ENCODE data around the gene FBXW7.

Gene FBXW7

DNA sequence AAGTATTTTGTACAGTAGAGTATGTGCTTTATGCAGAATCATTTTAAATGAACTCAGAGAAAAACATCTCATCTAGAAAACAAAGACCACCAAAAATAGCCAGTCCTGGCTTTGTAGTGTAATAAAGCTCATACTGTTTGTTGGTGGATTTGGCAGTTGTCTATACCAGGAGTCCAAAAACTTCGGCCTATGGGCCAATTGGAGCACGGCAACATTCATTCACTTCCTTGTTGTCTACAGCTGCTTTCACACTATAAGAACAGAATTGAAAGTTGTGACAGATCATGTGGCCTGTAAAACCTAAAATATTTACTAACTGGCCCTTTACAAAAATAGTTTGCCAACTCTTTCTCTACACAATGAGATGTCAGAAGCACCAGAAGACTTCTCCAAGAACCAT lies 5.3 kb downstream of the FBXW7 start:
- Histone ChIP-seq H3K79me2 (ENCODE audit: control insufficient read depth, insufficient read depth, low read length, unreplicated experiment) (peaks cover 74% of the 10 kb centered on the region), H3K4me3 (ENCODE audit: low read depth, low read length) (no peak overlapping the region), H3K27ac (ENCODE audit: low read depth, low read length) (no peak overlapping the region)

DNA sequence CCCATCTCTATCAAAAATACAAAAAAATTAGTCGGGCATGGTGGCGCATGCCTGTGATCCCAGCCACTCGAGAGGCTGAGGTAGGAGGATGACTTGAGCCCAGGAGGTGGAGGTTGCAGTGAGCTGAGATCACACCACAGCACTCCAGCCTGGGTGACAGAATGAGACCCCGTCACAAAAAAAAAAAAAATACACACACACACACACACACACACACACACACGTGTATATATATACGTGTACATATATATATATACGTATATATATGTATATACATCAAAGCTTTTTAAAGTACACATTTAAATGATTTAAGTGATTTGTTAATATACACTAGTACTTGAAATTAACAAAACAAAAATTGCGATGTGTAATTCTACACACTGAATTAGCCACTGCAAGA lies 6.0 kb downstream of the FBXW7 start:
- no peak overlapping the region for H3K27ac ChIP-seq (ENCODE audit: low read depth, low read length)
- no peak overlapping the region for H3K4me3 ChIP-seq (ENCODE audit: low read depth, low read length)
- H3K4me1 ChIP-seq (ENCODE audit: control insufficient read depth, insufficient read depth, low read length, unreplicated experiment): peaks cover 18% of the 10 kb centered on the region
- no peaks in the 10 kb centered on the region for H3K27me3 ChIP-seq (ENCODE audit: insufficient read depth, low read length)
- H3K36me3 ChIP-seq (ENCODE audit: insufficient read depth, low read length): no peaks in the 10 kb centered on the region
- H2AFZ ChIP-seq (ENCODE audit: low read length, unreplicated experiment): no peak overlapping the region
- H3K79me2 ChIP-seq (ENCODE audit: control insufficient read depth, insufficient read depth, low read length, unreplicated experiment): peaks cover 72% of the 10 kb centered on the region

More for the DNA sequence above, 5.3 kb downstream of the FBXW7 start:
- peaks cover 18% of the 10 kb centered on the region for H3K4me1 ChIP-seq (ENCODE audit: control insufficient read depth, insufficient read depth, low read length, unreplicated experiment)
- H3K36me3 ChIP-seq (ENCODE audit: insufficient read depth, low read length): no peaks in the 10 kb centered on the region
- no peaks in the 10 kb centered on the region for H3K27me3 ChIP-seq (ENCODE audit: insufficient read depth, low read length)
- no peak overlapping the region for H2AFZ ChIP-seq (ENCODE audit: low read length, unreplicated experiment)

DNA sequence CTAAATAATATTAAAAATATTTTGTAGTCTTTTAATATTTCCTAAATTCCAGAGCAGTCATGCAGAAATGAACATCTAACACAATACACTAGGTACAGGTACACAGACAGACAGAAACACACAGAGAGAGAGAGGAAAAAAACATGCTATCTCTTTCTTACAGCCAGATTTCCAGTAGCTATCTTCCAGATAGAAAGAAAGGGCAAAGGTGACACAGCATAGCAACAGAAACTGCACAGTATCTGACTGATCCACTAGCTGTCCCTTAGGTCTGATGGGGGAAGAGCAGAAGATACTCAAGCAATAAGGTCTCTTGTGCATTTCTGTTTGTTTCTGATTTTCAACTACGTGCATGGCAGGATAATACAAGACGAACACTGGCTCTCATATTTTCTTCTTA lies 7.8 kb downstream of the FBXW7 start:
- H3K27me3 ChIP-seq (ENCODE audit: insufficient read depth, low read length): no peaks in the 10 kb centered on the region
- H3K4me3 ChIP-seq (ENCODE audit: low read depth, low read length): no peak overlapping the region
- no peak overlapping the region for H2AFZ ChIP-seq (ENCODE audit: low read length, unreplicated experiment)
- H3K4me1 ChIP-seq (ENCODE audit: control insufficient read depth, insufficient read depth, low read length, unreplicated experiment): peaks cover 18% of the 10 kb centered on the region
- H3K79me2 ChIP-seq (ENCODE audit: control insufficient read depth, insufficient read depth, low read length, unreplicated experiment): peaks cover 64% of the 10 kb centered on the region
- H3K36me3 ChIP-seq (ENCODE audit: insufficient read depth, low read length): no peaks in the 10 kb centered on the region
- H3K27ac ChIP-seq (ENCODE audit: low read depth, low read length): no peak overlapping the region

DNA sequence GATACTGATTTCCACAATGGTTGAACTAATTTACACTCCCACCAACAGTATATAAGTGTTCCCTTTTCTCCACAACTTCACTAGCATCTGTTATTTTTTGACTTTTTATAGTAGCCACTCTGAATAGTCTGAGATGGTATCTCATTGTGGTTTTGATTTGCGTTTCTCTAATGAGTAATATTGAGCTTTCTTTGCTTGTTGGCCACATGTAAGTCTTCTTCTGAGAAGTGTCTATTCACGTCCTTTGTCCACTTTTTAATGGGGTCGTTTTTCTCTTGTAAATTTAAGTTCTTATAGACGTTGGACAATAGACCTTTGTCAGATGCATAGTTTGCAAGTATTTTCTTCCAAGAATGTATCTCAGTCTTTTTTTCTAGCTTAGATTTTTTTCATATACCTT lies 10.0 kb downstream of the FBXW7 start:
- Histone ChIP-seq H3K27ac (ENCODE audit: low read depth, low read length) (no peak overlapping the region), H3K79me2 (ENCODE audit: control insufficient read depth, insufficient read depth, low read length, unreplicated experiment) (peaks cover 63% of the 10 kb centered on the region), H2AFZ (ENCODE audit: low read length, unreplicated experiment) (no peak overlapping the region), H3K4me1 (ENCODE audit: control insufficient read depth, insufficient read depth, low read length, unreplicated experiment) (peaks cover 9% of the 10 kb centered on the region), H3K27me3 (ENCODE audit: insufficient read depth, low read length) (no peaks in the 10 kb centered on the region), H3K4me3 (ENCODE audit: low read depth, low read length) (no peak overlapping the region), H3K36me3 (ENCODE audit: insufficient read depth, low read length) (no peaks in the 10 kb centered on the region)

DNA sequence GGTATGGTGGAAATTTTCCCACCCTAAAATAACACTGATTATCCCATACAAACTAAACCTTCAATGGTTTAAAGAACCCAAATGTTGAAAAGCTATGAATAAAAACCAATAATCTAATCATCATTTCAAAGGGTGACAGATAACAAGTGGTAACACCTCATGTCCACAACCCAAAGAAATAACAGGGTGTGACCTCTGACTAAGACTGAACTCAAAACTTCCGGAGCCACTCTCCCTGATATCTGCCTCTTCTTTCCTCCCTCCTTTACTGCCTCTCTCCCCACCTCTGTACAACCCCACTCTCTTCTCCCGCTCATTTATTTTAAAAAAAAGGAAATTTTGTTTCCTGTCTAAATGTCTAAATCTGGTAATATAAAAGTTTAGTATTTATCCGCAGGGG lies 11.5 kb downstream of the FBXW7 start:
- H3K4me1 ChIP-seq (ENCODE audit: control insufficient read depth, insufficient read depth, low read length, unreplicated experiment): peaks cover 9% of the 10 kb centered on the region
- no peak overlapping the region for H3K4me3 ChIP-seq (ENCODE audit: low read depth, low read length)
- no peak overlapping the region for H3K27ac ChIP-seq (ENCODE audit: low read depth, low read length)
- no peak overlapping the region for H2AFZ ChIP-seq (ENCODE audit: low read length, unreplicated experiment)
- no peaks in the 10 kb centered on the region; the same call in 1 of the 2 replicates for H3K36me3 ChIP-seq (ENCODE audit: insufficient read depth, low read length)
- peaks cover 61% of the 10 kb centered on the region for H3K79me2 ChIP-seq (ENCODE audit: control insufficient read depth, insufficient read depth, low read length, unreplicated experiment)
- no peaks in the 10 kb centered on the region for H3K27me3 ChIP-seq (ENCODE audit: insufficient read depth, low read length)

DNA sequence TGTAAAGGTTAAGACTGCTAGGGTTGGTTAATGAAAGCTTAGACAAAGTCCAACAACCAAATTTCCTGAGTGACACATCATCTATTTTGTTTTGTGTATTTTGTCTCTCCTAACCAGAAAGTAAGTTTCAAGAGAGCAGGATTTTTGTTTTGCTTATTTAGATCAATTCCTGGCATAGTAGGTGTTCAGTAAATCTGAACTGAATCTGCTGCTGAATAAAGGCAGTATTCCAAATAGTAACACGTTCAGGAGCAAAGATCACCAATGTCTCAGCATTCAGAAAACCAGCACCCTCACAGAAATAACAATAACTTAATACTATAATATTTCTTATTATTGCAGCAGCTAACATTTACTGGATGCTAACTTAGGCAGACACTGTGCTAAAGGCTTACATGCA lies 12.2 kb downstream of the FBXW7 start:
- H2AFZ ChIP-seq (ENCODE audit: low read length, unreplicated experiment): no peak overlapping the region
- no peak overlapping the region for H3K27ac ChIP-seq (ENCODE audit: low read depth, low read length)
- H3K4me3 ChIP-seq (ENCODE audit: low read depth, low read length): no peak overlapping the region
- H3K27me3 ChIP-seq (ENCODE audit: insufficient read depth, low read length): no peaks in the 10 kb centered on the region
- H3K4me1 ChIP-seq (ENCODE audit: control insufficient read depth, insufficient read depth, low read length, unreplicated experiment): peaks cover 9% of the 10 kb centered on the region
- H3K36me3 ChIP-seq (ENCODE audit: insufficient read depth, low read length): no peaks in the 10 kb centered on the region; the same call in 1 of the 2 replicates
- H3K79me2 ChIP-seq (ENCODE audit: control insufficient read depth, insufficient read depth, low read length, unreplicated experiment): peaks cover 61% of the 10 kb centered on the region

DNA sequence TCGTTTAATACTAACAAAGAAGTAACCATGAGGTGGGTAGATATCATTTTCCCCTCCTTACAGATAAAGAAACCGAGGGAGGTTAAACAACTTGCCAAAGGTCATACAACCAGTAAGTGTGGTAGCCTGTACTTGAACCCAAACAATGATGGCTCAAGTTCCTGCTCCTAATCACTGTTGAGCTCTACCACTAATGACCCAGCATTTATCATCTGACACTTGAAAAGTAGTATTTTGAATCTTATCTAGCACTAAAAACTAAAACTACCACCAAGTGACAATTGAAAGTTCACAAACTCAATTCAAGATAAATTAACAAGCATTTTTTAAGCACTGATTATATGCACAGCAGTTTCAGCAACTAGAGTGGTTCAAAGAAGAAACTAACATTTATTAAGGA lies 13.1 kb downstream of the FBXW7 start:
- H3K79me2 ChIP-seq (ENCODE audit: control insufficient read depth, insufficient read depth, low read length, unreplicated experiment): peaks cover 54% of the 10 kb centered on the region
- H3K4me3 ChIP-seq (ENCODE audit: low read depth, low read length): no peak overlapping the region
- H3K27ac ChIP-seq (ENCODE audit: low read depth, low read length): no peak overlapping the region
- no peaks in the 10 kb centered on the region; the same call in 1 of the 2 replicates for H3K36me3 ChIP-seq (ENCODE audit: insufficient read depth, low read length)
- H2AFZ ChIP-seq (ENCODE audit: low read length, unreplicated experiment): no peak overlapping the region
- H3K27me3 ChIP-seq (ENCODE audit: insufficient read depth, low read length): no peaks in the 10 kb centered on the region
- peaks cover 9% of the 10 kb centered on the region for H3K4me1 ChIP-seq (ENCODE audit: control insufficient read depth, insufficient read depth, low read length, unreplicated experiment)

DNA sequence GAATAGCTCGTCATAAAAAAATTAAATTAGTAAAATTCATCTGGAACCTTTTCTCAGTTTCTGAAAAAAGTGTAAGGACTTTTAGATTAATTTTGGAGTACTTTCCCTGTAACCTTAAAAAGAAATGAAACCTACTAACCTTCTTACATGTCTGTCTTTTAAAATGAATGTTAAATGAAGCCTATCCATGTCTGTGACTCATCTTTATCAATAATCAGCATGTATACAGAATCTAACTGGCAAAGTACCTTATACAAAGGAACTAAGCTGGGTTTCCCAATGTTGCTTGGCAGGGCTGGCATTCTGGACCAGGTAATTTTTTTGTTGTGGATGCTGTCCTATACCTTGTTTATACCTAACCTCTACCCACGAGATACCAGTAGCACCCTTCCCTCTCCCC lies 13.6 kb downstream of the FBXW7 start:
- Histone ChIP-seq H3K79me2 (ENCODE audit: control insufficient read depth, insufficient read depth, low read length, unreplicated experiment) (peaks cover 52% of the 10 kb centered on the region), H3K4me1 (ENCODE audit: control insufficient read depth, insufficient read depth, low read length, unreplicated experiment) (peaks cover 9% of the 10 kb centered on the region), H2AFZ (ENCODE audit: low read length, unreplicated experiment) (no peak overlapping the region), H3K36me3 (ENCODE audit: insufficient read depth, low read length) (no peaks in the 10 kb centered on the region; the same call in 1 of the 2 replicates), H3K4me3 (ENCODE audit: low read depth, low read length) (no peak overlapping the region), H3K27me3 (ENCODE audit: insufficient read depth, low read length) (no peaks in the 10 kb centered on the region), H3K27ac (ENCODE audit: low read depth, low read length) (no peak overlapping the region)

DNA sequence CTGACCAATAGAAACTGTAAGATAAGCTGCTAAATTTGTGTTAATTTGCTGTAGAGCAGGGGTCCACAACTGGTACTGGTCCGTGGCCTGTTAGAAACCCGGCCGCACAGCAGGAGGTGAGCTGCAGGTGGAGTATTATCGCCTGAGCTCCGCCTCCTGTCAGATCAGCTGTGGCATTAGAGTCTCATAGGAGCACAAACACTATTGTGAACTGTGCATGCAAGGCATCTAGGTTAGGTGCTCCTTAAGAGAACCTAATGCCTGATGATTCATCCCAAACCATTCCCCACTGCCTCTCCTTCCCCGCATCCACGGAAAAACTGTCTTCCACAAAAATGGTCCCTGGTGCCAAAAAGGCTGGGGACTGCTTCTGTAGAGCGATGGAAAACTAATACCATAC lies 19.7 kb downstream of the FBXW7 start:
- Histone ChIP-seq H3K36me3 (ENCODE audit: insufficient read depth, low read length) (no peaks in the 10 kb centered on the region; the same call in 1 of the 2 replicates), H2AFZ (ENCODE audit: low read length, unreplicated experiment) (no peak overlapping the region), H3K79me2 (ENCODE audit: control insufficient read depth, insufficient read depth, low read length, unreplicated experiment) (peaks cover 53% of the 10 kb centered on the region), H3K27ac (ENCODE audit: low read depth, low read length) (peak overlapping the region; percentile 59), H3K4me1 (ENCODE audit: control insufficient read depth, insufficient read depth, low read length, unreplicated experiment) (peaks cover 19% of the 10 kb centered on the region), H3K27me3 (ENCODE audit: insufficient read depth, low read length) (no peaks in the 10 kb centered on the region), H3K4me3 (ENCODE audit: low read depth, low read length) (no peak overlapping the region)

DNA sequence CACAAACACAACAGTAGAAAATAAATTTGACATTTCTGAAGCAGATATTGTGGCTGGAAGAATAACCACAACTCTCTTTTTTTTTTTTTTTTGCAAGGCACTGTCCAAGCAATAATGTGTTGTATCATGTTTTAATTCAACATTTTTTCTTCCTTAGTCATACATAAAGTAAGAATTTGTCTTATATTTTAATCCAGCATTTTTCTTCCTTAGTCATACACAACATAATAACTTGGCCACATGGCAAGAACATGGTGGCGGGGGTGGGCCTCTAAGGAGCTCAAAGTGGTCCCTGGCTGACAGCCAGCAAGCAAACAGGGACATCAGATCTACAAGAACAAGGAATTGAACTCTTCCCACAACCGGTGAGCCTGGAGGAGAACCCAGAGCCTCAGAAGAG lies 20.2 kb downstream of the FBXW7 start:
- no peaks in the 10 kb centered on the region for H3K27me3 ChIP-seq (ENCODE audit: insufficient read depth, low read length)
- no peaks in the 10 kb centered on the region; the same call in 1 of the 2 replicates for H3K36me3 ChIP-seq (ENCODE audit: insufficient read depth, low read length)
- H3K4me1 ChIP-seq (ENCODE audit: control insufficient read depth, insufficient read depth, low read length, unreplicated experiment): peaks cover 19% of the 10 kb centered on the region
- peak overlapping the region; percentile 59 for H3K27ac ChIP-seq (ENCODE audit: low read depth, low read length)
- peaks cover 48% of the 10 kb centered on the region for H3K79me2 ChIP-seq (ENCODE audit: control insufficient read depth, insufficient read depth, low read length, unreplicated experiment)
- no peak overlapping the region for H3K4me3 ChIP-seq (ENCODE audit: low read depth, low read length)
- no peak overlapping the region for H2AFZ ChIP-seq (ENCODE audit: low read length, unreplicated experiment)

DNA sequence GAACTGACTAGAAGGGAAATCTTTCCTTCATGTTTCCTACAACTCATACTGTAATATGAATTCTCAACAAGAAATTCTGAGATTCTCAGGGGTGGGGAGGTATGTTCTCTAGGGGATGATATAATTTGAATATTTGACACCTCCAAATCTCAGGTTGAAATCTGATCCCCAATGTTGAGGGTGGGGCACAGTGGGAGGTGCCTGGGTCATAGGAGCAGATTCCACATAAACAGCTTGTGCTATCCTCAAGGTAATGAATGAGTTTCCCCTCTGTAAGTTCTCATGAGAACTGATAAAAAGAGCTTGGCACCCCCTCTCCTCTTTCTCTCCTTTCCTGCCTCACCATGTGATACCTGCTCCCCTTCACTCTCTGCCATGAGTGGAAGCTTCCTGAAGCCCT lies 21.5 kb downstream of the FBXW7 start:
- Histone ChIP-seq H3K4me3 (ENCODE audit: low read depth, low read length) (no peak overlapping the region), H3K36me3 (ENCODE audit: insufficient read depth, low read length) (no peaks in the 10 kb centered on the region), H3K27ac (ENCODE audit: low read depth, low read length) (no peak overlapping the region), H3K4me1 (ENCODE audit: control insufficient read depth, insufficient read depth, low read length, unreplicated experiment) (peaks cover 19% of the 10 kb centered on the region), H3K27me3 (ENCODE audit: insufficient read depth, low read length) (no peaks in the 10 kb centered on the region), H3K79me2 (ENCODE audit: control insufficient read depth, insufficient read depth, low read length, unreplicated experiment) (peaks cover 40% of the 10 kb centered on the region), H2AFZ (ENCODE audit: low read length, unreplicated experiment) (no peak overlapping the region)
